Astrocyte (in vitro differentiated cells and primary cell): ENCODE measurements around the gene PCDHA13.
"Not testable (repeated sequence)": the region's sequence is repeated elsewhere in the genome, so short reads cannot be mapped to it uniquely, and the experiment has no call there.

Experiments used
- EZH2 ChIP-seq: IDR thresholded peaks from 2 replicates; pipeline ENCODE4 v1.6.1; 2012; ENCODE audit warnings: mild to moderate bottlenecking, low read length, inconsistent platforms; ENCODE audit not compliant: insufficient read depth
- TF ChIP-seq, protein P1 (sequence below): IDR thresholded peaks from 2 replicates; pipeline ENCODE4 v1.5.1; 2011; ENCODE audit warnings: low read depth, mild to moderate bottlenecking, inconsistent platforms, low read length, moderate library complexity; ENCODE audit not compliant: insufficient read depth

DNA sequence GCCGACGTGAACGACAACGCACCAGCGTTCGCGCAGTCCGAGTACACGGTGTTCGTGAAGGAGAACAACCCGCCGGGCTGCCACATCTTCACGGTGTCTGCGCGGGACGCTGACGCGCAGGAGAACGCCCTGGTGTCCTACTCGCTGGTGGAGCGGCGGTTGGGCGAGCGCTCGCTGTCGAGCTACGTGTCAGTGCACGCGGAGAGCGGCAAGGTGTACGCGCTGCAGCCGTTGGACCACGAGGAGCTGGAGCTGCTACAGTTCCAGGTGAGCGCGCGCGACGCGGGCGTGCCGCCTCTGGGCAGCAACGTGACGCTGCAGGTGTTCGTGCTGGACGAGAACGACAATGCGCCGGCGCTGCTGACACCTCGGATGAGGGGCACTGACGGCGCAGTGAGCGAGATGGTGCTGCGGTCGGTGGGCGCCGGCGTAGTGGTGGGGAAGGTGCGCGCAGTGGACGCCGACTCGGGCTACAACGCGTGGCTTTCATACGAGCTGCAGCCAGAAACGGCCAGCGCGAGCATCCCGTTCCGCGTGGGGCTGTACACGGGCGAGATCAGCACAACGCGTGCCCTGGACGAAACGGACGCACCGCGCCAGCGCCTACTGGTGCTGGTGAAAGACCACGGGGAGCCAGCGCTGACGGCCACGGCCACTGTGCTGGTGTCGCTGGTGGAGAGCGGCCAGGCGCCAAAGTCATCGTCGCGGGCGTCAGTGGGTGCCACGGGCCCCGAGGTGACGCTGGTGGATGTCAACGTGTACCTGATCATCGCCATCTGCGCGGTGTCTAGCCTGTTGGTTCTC, 31.9 kb upstream of the PCDHA13 start:
- TF ChIP-seq, protein P1, sequence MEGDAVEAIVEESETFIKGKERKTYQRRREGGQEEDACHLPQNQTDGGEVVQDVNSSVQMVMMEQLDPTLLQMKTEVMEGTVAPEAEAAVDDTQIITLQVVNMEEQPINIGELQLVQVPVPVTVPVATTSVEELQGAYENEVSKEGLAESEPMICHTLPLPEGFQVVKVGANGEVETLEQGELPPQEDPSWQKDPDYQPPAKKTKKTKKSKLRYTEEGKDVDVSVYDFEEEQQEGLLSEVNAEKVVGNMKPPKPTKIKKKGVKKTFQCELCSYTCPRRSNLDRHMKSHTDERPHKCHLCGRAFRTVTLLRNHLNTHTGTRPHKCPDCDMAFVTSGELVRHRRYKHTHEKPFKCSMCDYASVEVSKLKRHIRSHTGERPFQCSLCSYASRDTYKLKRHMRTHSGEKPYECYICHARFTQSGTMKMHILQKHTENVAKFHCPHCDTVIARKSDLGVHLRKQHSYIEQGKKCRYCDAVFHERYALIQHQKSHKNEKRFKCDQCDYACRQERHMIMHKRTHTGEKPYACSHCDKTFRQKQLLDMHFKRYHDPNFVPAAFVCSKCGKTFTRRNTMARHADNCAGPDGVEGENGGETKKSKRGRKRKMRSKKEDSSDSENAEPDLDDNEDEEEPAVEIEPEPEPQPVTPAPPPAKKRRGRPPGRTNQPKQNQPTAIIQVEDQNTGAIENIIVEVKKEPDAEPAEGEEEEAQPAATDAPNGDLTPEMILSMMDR, result not testable (repeated sequence)
- not testable (repeated sequence) for TF ChIP-seq EZH2
